GM12801 (cell line): Measurements from ENCODE around the gene EMILIN1.

Experiments
- TF ChIP-seq, protein P1 (sequence below): IDR thresholded peaks from one replicate; pipeline ENCODE4 v1.5.1; 2011; ENCODE audit warnings: control low read depth; ENCODE audit not compliant: insufficient read length; ENCODE audit errors: extremely low read depth

The EMILIN1 gene

DNA sequence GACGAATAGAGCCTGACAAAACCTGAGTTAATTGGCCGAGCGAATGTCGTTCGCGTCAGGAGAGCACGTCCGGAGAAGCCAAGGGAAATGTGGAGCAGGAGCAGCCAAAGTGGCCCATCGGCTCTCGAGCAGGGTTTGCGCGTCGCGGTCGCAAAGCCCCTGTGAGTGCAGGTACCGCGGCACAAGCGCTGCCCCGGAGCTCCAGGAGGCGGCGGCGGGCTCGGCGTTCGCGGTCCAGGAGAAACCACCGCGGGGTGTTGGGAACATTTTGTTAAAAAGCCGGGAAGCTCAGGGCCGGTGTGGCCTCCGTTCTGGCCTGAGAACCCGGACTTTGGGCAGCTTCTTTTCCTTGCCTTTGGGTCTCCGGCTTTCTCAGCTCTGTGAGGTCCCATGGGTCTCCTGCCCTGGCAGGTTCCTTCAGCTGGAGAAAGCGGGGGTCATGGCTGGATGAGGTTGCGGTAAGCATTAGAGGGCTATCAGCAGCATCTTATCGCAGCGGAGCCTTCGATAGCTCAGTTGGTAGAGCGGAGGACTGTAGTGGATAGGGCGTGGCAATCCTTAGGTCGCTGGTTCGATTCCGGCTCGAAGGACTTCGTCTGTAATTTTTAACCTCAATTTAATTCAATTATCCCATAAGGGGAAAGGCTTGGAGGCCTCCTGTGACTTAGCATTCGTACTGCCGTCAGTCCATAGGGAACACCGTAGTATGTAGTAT is 28.0 kb upstream of the EMILIN1 start:
- TF ChIP-seq, protein P1, sequence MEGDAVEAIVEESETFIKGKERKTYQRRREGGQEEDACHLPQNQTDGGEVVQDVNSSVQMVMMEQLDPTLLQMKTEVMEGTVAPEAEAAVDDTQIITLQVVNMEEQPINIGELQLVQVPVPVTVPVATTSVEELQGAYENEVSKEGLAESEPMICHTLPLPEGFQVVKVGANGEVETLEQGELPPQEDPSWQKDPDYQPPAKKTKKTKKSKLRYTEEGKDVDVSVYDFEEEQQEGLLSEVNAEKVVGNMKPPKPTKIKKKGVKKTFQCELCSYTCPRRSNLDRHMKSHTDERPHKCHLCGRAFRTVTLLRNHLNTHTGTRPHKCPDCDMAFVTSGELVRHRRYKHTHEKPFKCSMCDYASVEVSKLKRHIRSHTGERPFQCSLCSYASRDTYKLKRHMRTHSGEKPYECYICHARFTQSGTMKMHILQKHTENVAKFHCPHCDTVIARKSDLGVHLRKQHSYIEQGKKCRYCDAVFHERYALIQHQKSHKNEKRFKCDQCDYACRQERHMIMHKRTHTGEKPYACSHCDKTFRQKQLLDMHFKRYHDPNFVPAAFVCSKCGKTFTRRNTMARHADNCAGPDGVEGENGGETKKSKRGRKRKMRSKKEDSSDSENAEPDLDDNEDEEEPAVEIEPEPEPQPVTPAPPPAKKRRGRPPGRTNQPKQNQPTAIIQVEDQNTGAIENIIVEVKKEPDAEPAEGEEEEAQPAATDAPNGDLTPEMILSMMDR = no peak

DNA sequence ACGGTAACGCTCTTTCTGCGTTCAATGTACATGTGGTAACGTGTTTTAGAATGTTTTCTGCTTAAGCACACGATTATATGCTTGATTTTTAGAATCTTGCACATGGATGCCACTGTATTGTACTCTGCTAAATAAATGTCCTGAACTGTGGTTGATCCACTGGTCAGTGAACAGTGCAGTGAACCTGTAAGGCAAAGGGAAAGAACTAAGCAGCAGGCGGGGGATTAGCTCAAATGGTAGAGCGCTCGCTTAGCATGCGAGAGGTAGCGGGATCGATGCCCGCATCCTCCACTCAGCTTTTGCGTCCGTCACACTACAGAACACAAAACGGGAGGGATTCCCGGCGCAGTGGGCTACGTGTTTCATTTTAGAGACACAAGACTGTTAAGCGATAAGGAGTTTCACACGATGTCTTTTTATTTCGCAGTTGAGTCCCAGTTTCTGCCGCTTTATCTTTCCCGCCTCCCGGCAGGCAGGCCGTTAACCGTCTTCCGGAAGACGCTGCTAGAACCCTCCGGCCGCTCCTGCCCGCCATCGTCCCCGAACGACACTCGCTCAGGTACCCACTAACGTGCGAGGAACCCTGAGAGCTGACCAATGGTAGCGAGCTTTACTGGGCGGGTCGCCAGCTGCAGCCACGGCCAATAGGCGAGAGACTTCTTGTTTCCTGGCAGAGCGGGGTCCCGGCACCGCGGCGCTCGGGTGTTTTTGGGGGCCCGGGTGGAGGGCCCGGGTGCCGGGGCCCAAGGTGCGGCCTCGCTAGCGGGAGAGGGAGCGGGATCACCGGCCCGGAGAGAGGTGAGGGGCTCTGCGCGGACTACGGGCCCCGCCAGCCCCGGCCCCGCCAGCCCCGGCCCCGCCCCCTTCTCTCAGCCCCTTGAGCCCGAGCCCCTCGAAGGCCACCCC is 27.2 kb upstream of the EMILIN1 start, which contains the start of gene AGBL5:
Gene AGBL5 (plus strand): TSS at position 673 of the 906 bp plus-strand sequence. CDS start 1,291 bp downstream, outside the sequence.
- TF ChIP-seq, protein P1 = no peak

DNA sequence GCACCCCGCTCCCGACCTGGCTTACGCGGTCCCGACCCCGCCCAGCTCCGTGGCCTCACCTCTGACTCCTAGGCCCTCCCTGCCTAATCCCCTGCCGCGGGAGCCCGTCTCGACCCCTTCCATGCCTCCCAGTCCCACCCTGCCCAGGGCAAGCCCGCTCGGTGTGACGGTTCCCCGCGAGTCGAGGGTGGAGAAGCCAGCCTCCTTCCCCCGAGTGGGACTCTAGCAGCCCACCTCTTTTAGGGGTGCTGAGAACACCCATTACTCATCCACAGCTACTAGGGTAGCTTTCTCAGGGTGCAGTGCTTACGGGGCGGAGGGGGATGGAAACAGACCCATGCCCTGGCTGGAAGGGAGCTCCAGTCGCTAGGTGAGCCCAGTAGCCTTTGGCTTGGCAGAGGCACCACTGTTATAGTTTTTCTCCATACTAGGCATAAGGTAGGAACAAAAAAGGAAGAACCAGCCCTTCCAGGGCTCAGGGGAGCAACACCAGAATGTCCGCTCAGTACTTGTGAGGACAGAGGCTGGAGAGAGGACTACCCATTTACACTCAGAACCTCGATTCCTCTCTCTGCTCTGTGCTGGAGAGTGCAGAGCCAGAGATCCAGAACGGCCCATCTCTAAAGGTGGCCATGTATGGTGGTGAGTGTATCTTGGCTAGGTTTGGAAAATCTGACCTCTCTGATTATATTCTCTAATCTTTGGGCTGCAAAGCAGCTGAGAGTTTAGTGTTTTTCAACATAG is 26.3 kb upstream of the EMILIN1 start:
- TF ChIP-seq, protein P1 = no peak

DNA sequence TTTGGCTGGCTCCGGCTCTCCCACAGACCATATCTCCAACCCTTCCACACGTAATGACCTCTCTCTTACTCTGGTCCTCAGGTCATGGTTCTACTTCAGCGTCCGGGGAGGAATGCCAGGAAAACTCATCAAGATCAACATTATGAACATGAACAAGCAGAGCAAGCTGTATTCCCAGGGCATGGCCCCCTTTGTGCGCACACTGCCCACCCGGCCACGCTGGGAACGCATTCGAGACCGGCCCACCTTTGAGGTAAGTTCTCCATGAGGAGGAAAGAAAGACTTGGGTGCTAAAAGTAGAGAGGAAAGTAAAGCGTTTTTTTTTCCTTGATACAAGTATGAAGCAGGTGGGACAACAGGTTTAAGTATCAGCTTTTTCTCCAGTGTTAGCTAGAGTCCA is 25.1 kb upstream of the EMILIN1 start:
- TF ChIP-seq, protein P1 = no peak

DNA sequence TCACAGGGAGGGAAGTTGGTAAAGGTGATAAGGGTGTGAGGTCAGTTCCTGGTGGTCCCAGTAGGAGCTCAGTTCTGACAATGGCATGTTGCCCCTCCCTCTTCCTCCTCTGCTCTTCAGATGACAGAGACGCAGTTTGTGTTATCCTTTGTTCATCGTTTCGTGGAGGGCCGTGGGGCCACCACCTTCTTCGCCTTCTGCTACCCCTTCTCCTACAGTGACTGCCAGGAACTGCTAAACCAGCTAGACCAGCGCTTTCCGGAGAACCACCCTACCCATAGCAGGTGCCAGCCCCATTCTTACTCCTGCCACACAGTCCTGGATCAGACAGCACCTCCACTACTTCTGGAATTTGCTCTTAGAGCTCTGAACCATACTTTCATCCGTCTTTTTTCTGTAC is 24.6 kb upstream of the EMILIN1 start:
- TF ChIP-seq, protein P1 = no peak

DNA sequence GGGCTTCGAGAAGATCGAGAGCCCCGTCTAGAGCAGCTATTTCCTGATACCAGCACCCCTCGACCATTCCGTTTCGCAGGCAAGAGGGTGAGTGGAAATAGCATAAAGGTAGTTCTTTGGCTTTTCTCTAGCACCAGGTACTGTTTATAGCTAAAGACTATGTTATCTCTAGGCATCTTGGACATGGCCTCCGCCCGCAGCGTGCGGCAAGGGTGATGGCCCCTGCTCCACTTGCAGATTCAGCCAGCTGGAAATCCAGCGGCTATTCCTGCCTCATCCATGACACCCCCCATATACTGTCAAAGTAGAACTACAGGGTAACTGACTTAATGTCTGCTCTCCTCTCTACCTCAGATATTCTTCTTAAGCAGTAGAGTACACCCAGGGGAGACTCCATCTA is 23.7 kb upstream of the EMILIN1 start:
- TF ChIP-seq, protein P1 = no peak

DNA sequence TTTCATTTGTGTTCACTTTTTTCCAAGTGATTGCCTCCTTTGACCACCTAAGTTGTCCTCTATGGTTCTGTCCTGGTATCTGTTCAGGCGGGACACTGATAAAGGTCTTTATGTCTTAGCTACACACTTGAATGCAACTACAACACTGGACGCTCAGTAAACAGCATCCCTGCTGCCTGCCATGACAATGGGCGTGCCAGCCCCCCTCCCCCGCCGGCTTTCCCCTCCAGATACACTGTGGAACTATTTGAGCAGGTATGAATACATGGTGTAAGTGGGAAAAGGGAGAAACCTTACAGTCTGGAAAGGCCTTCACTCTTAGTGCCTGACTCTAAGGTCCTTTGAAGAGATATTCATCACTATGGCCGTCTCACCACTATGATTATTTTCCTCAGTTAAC is 21.2 kb upstream of the EMILIN1 start:
- TF ChIP-seq, protein P1 = no peak
